Measurements from ENCODE around the gene HIVEP3. TPM values are rescaled to one million over a fixed set of nuclear protein-coding genes. Genes with fewer than 3 reads are reported as not detected.

The HIVEP3 gene
- polyA plus RNA-seq, 1 of the 3 experiments (the other 2 are of a cell fraction), result 6.4 TPM

DNA sequence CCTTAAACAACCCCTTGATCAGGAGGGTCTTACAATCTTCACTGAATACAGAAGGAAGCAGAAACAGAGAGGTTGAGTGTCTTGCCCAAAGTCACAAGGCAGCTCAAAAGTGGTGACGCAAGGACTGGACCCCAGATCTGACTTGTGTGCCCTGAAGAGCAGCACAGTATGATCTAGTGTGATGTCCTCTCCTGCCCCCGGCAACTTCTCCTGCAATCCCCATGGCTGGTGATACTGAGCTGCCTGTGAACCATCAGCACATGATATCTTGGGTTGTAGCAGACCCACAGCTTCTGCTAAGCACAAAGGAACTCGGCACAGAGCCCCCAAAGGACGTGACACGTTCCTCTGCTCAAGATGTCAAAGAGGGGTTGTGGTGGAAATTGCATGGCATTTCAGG is 383.0 kb downstream of the HIVEP3 start:
- Histone ChIP-seq H3K4me1 (ENCODE audit: control insufficient read depth in 1 of 2, insufficient read depth in 2 of 2, low read depth in 1 of 2, low read length in 1 of 2) (peaks cover 5 to 23% of the 10 kb centered on the region in 2 experiments; a peak in 2 of 4 replicates), H3K9me3 (no peaks in the 10 kb centered on the region), H3K79me2 (ENCODE audit: insufficient read depth) (no peaks in the 10 kb centered on the region), H3K4me3 (ENCODE audit: low read depth in 2 of 2, low read length in 1 of 2) (no peak overlapping the region), H3K27me3 (ENCODE audit: insufficient read depth) (no peaks in the 10 kb centered on the region), H3K9ac (no peak overlapping the region), H3F3A (replicated peaks; ENCODE audit: insufficient read depth) (peaks cover 5% of the 10 kb centered on the region), H2AFZ (ENCODE audit: low read depth) (no peak overlapping the region), H4K20me1 (ENCODE audit: insufficient read depth) (no peaks in the 10 kb centered on the region; the same call in 1 of the 2 replicates), H3K4me2 (no peak overlapping the region), H3K27ac (ENCODE audit: low read depth in 2 of 2, low read length in 1 of 2) (no peak overlapping the region), H3K36me3 (replicated peaks in 1 of 2; ENCODE audit: control insufficient read depth in 1 of 2, insufficient read depth in 2 of 2, low read length in 1 of 2) (no peaks in the 10 kb centered on the region), H3K9me2 (no peaks in the 10 kb centered on the region)
- ChIA-PET CTCF (interaction anchor here (0.5 to 4.0 kb wide), 3 partner anchors 19 to 56 kb away, joined by 3 to 22 read pairs (median 5); no protein-coding TSS in a partner anchor), POLR2A (no interaction called here)
- no peak for DNase-seq
- WGBS (ENCODE audit: low lambda C conversion rate), result 71% methylated on average over 4 of the region's 5 CpGs
- TF ChIP-seq ELF1 (IDR thresholded peaks at IDR 0.05), result no peak
- TF ChIP-seq GABPA (IDR thresholded peaks at IDR 0.05; ENCODE audit: low read depth), result no peak
- no peak for TF ChIP-seq YY1 (IDR thresholded peaks at IDR 0.05; ENCODE audit: low read depth)
- TF ChIP-seq CHD2 (IDR thresholded peaks at IDR 0.05; ENCODE audit: low read length, partially characterized antibody), result no peak
- TF ChIP-seq, protein P1, sequence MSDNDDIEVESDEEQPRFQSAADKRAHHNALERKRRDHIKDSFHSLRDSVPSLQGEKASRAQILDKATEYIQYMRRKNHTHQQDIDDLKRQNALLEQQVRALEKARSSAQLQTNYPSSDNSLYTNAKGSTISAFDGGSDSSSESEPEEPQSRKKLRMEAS (IDR thresholded peaks at IDR 0.05; ENCODE audit: low read depth), result no peak
- no peak for TF ChIP-seq TAF1 (IDR thresholded peaks at IDR 0.05; ENCODE audit: borderline replicate concordance, low read depth, low read length)
- no peak for TF ChIP-seq GATA2 (CRISPR knock-in tag; IDR thresholded peaks at IDR 0.05)
- TF ChIP-seq SIN3A (IDR thresholded peaks at IDR 0.05; ENCODE audit: borderline replicate concordance, low read depth, low read length), result no peak
- no peak for TF ChIP-seq TEAD4 (IDR thresholded peaks at IDR 0.05; ENCODE audit: borderline replicate concordance, insufficient read depth)
- no peak for TF ChIP-seq NFIC (IDR thresholded peaks at IDR 0.05; ENCODE audit: borderline replicate concordance)
- no peak for TF ChIP-seq MEF2A (IDR thresholded peaks at IDR 0.05; ENCODE audit: borderline replicate concordance, low read depth)

DNA sequence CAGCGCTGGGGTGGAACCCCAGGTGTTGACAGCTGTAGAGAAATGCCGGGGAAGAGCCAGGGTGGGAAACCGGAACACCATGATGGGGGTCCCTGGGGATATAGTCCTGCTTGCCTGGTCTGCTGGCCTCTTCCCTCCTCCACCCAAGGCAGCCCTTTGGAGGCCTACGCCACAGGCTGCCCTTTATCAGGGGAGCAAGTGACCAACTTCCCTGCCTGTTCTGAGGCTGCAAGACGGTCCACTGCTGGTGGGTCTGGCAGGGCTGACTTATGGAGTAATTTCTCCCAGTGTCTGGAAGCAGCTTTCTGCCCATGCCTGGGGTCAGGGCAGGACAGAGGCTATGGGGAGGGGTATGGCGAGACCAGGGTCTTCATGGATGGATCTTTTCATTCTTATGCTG is 383.4 kb downstream of the HIVEP3 start:
- no peaks in the 10 kb centered on the region; the same call in 1 of the 2 replicates for H4K20me1 ChIP-seq (ENCODE audit: insufficient read depth)
- no peaks in the 10 kb centered on the region for H3K79me2 ChIP-seq (ENCODE audit: insufficient read depth)
- H3K4me2 ChIP-seq, result no peak overlapping the region
- H3K4me1 ChIP-seq (ENCODE audit: control insufficient read depth in 1 of 2, insufficient read depth in 2 of 2, low read depth in 1 of 2, low read length in 1 of 2), result peaks cover 5 to 23% of the 10 kb centered on the region in 2 experiments; a peak in 2 of 4 replicates
- H3F3A ChIP-seq (replicated peaks; ENCODE audit: insufficient read depth), result peaks cover 5% of the 10 kb centered on the region
- ChIA-PET POLR2A (no interaction called here), CTCF (interaction anchor here (0.5 to 4.0 kb wide), 3 partner anchors 19 to 57 kb away, joined by 3 to 22 read pairs (median 5); no protein-coding TSS in a partner anchor)
- no peak overlapping the region for H3K9ac ChIP-seq
- H3K27ac ChIP-seq (ENCODE audit: low read depth in 2 of 2, low read length in 1 of 2), result no peak overlapping the region
- H3K27me3 ChIP-seq (ENCODE audit: insufficient read depth), result no peaks in the 10 kb centered on the region
- H3K4me3 ChIP-seq (ENCODE audit: low read depth in 2 of 2, low read length in 1 of 2), result no peak overlapping the region
- H3K9me2 ChIP-seq, result no peaks in the 10 kb centered on the region
- no peaks in the 10 kb centered on the region for H3K9me3 ChIP-seq
- no peaks in the 10 kb centered on the region for H3K36me3 ChIP-seq (replicated peaks in 1 of 2; ENCODE audit: control insufficient read depth in 1 of 2, insufficient read depth in 2 of 2, low read length in 1 of 2)
- 90% methylated on average over 3 of the region's 6 CpGs for WGBS (ENCODE audit: low lambda C conversion rate)
- no peak overlapping the region for H2AFZ ChIP-seq (ENCODE audit: low read depth)
- DNase-seq, result no peak
- TF ChIP-seq, protein P2, sequence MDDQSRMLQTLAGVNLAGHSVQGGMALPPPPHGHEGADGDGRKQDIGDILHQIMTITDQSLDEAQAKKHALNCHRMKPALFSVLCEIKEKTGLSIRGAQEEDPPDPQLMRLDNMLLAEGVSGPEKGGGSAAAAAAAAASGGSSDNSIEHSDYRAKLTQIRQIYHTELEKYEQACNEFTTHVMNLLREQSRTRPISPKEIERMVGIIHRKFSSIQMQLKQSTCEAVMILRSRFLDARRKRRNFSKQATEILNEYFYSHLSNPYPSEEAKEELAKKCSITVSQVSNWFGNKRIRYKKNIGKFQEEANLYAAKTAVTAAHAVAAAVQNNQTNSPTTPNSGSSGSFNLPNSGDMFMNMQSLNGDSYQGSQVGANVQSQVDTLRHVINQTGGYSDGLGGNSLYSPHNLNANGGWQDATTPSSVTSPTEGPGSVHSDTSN (IDR thresholded peaks at IDR 0.05), result no peak
- no peak for TF ChIP-seq RXRA (IDR thresholded peaks at IDR 0.05; ENCODE audit: borderline replicate concordance, low read depth)
- no peak for TF ChIP-seq RCOR1 (IDR thresholded peaks at IDR 0.05; ENCODE audit: low read length)
- no peak for TF ChIP-seq GATA2 (CRISPR knock-in tag; IDR thresholded peaks at IDR 0.05)
- TF ChIP-seq, protein P3, sequence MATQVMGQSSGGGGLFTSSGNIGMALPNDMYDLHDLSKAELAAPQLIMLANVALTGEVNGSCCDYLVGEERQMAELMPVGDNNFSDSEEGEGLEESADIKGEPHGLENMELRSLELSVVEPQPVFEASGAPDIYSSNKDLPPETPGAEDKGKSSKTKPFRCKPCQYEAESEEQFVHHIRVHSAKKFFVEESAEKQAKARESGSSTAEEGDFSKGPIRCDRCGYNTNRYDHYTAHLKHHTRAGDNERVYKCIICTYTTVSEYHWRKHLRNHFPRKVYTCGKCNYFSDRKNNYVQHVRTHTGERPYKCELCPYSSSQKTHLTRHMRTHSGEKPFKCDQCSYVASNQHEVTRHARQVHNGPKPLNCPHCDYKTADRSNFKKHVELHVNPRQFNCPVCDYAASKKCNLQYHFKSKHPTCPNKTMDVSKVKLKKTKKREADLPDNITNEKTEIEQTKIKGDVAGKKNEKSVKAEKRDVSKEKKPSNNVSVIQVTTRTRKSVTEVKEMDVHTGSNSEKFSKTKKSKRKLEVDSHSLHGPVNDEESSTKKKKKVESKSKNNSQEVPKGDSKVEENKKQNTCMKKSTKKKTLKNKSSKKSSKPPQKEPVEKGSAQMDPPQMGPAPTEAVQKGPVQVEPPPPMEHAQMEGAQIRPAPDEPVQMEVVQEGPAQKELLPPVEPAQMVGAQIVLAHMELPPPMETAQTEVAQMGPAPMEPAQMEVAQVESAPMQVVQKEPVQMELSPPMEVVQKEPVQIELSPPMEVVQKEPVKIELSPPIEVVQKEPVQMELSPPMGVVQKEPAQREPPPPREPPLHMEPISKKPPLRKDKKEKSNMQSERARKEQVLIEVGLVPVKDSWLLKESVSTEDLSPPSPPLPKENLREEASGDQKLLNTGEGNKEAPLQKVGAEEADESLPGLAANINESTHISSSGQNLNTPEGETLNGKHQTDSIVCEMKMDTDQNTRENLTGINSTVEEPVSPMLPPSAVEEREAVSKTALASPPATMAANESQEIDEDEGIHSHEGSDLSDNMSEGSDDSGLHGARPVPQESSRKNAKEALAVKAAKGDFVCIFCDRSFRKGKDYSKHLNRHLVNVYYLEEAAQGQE (IDR thresholded peaks at IDR 0.05; ENCODE audit: low read depth, low read length), result no peak
- TF ChIP-seq NFIC (IDR thresholded peaks at IDR 0.05; ENCODE audit: borderline replicate concordance), result no peak
- TF ChIP-seq TAF1 (IDR thresholded peaks at IDR 0.05; ENCODE audit: borderline replicate concordance, low read depth, low read length), result no peak
- TF ChIP-seq FOXM1 (IDR thresholded peaks at IDR 0.05; ENCODE audit: low read depth), result no peak
- no peak for TF ChIP-seq FOXJ3 (CRISPR knock-in tag; IDR thresholded peaks at IDR 0.05)
- no peak for TF ChIP-seq NRF1 (IDR thresholded peaks at IDR 0.05; ENCODE audit: low read depth, low read length)
- TF ChIP-seq, protein P4, sequence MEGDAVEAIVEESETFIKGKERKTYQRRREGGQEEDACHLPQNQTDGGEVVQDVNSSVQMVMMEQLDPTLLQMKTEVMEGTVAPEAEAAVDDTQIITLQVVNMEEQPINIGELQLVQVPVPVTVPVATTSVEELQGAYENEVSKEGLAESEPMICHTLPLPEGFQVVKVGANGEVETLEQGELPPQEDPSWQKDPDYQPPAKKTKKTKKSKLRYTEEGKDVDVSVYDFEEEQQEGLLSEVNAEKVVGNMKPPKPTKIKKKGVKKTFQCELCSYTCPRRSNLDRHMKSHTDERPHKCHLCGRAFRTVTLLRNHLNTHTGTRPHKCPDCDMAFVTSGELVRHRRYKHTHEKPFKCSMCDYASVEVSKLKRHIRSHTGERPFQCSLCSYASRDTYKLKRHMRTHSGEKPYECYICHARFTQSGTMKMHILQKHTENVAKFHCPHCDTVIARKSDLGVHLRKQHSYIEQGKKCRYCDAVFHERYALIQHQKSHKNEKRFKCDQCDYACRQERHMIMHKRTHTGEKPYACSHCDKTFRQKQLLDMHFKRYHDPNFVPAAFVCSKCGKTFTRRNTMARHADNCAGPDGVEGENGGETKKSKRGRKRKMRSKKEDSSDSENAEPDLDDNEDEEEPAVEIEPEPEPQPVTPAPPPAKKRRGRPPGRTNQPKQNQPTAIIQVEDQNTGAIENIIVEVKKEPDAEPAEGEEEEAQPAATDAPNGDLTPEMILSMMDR (IDR thresholded peaks at IDR 0.05), result no peak
- TF ChIP-seq JUND (IDR thresholded peaks at IDR 0.05), result no peak
- no peak for TF ChIP-seq TCF12 (IDR thresholded peaks at IDR 0.05)
- no peak for TF ChIP-seq FOSL2 (IDR thresholded peaks at IDR 0.05; ENCODE audit: borderline replicate concordance, low read depth)
- no peak for TF ChIP-seq EP300 (IDR thresholded peaks at IDR 0.05; ENCODE audit: borderline replicate concordance in 1 of 2, low read depth in 1 of 2, low read length in 1 of 2)
- TF ChIP-seq EZH2phosphoT487 (IDR thresholded peaks at IDR 0.05; ENCODE audit: borderline replicate concordance, low read depth), result no peak
